Panc1 (cell line): ENCODE measurements around the gene PEPD. TPM values are rescaled to one million over a fixed set of nuclear protein-coding genes. Genes with fewer than 3 reads are reported as not detected.

Source experiments
- ATAC-seq: fragments of 200-7000 bp; cut with Tn5 transposase; 2 replicates; pipeline ENCODE4 v1.9.1; 2020; ENCODE audit warnings: mild to moderate bottlenecking, moderate library complexity
- BruUV-seq: library from RNA; stranded (reverse); fragments of 400-500 nt; replicated peaks from 2 replicates; lab custom pipeline; 2021; lab: Mats Ljungman, UMichigan
- CTCF ChIA-PET: fragments of 300-600 bp; sonication (Branson Sonifier 250); formaldehyde crosslinking; loops from one replicate; lab custom pipeline; 2022; ENCODE audit warnings: antibody characterized with exemption; lab: Charles Lee
- POLR2A ChIA-PET: fragments of 300-600 bp; sonication (Branson Sonifier 250); formaldehyde crosslinking; loops from one replicate; lab custom pipeline; 2022; ENCODE audit warnings: antibody characterized with exemption; lab: Charles Lee
- DNase-seq: peaks from one replicate; pipeline ENCODE4 v3.0.0-alpha.2; 2010; ENCODE audit warnings: low read depth, low spot score
- H3K27ac ChIP-seq: 2 replicates; pipeline ENCODE4 v1.5.1; 2011; ENCODE audit warnings: mild to moderate bottlenecking, low read length, inconsistent platforms
- H3K27me3 ChIP-seq: fragments of 200-500 bp; sonication (Bioruptor generic); 2 replicates; pipeline ENCODE4 v1.6.0; 2014; ENCODE audit warnings: low read length, inconsistent platforms; ENCODE audit not compliant: control insufficient read depth, insufficient read depth
- H3K36me3 ChIP-seq: fragments of 200-500 bp; sonication (Bioruptor generic); 2 replicates; pipeline ENCODE4 v1.5.1; 2014; ENCODE audit warnings: inconsistent platforms, mild to moderate bottlenecking, low read length, moderate library complexity; ENCODE audit not compliant: control insufficient read depth, insufficient read depth
- H3K4me1 ChIP-seq: 2 replicates; pipeline ENCODE4 v1.5.1; 2011; ENCODE audit warnings: inconsistent platforms, mild to moderate bottlenecking, low read length, moderate library complexity; ENCODE audit not compliant: control insufficient read depth, insufficient read depth
- H3K4me3 ChIP-seq, 2 experiments: 2 replicates each; pipeline ENCODE4 v1.5.1; 2011 to 2012; ENCODE audit warnings: low read depth in 2 of 2, low read length in 2 of 2, mild to moderate bottlenecking in 2 of 2, inconsistent platforms in 1 of 2, moderate library complexity in 1 of 2
- H3K9me3 ChIP-seq: fragments of 200-500 bp; sonication (Bioruptor generic); 2 replicates; pipeline ENCODE4 v1.5.1; 2014; ENCODE audit warnings: low read depth, mild to moderate bottlenecking, inconsistent platforms, low read length, moderate library complexity; ENCODE audit not compliant: control insufficient read depth, insufficient read depth
- POLR2AphosphoS5 ChIP-seq: IDR thresholded peaks from 2 replicates; pipeline ENCODE4 v1.6.1; 2012; ENCODE audit warnings: mild to moderate bottlenecking, low read depth, low read length, moderate library complexity
- REST ChIP-seq, 2 experiments: IDR thresholded peaks; 2 replicates each; pipeline ENCODE4 v1.6.1; 2011 to 2012; ENCODE audit warnings: low read depth in 2 of 2, control low read depth in 1 of 2, low read length in 1 of 2, mild to moderate bottlenecking in 1 of 2, moderate library complexity in 1 of 2; ENCODE audit not compliant: insufficient read depth in 1 of 2
- SIN3A ChIP-seq: IDR thresholded peaks from 2 replicates; pipeline ENCODE4 v1.6.1; 2012; ENCODE audit warnings: low read depth, mild to moderate bottlenecking, low read length, moderate library complexity, borderline replicate concordance; ENCODE audit not compliant: insufficient read depth
- TCF7L2 ChIP-seq: IDR thresholded peaks from 2 replicates; pipeline ENCODE4 v1.6.1; 2011; ENCODE audit warnings: mild to moderate bottlenecking, low read depth, low read length, inconsistent platforms
- in situ Hi-C: cut with HindIII; loops from 2 replicates; pipeline ENCODE4 v1.10.0; 2016; ENCODE audit warnings: low sequenced_read_pairs, low pct_unique_long_range_greater_than_20kb
- intact Hi-C: fragments of 100-400 bp; cut with micrococcal nuclease; formaldehyde crosslinking; loops from one replicate; pipeline ENCODE4 v1.10.0; 2022; ENCODE audit not compliant: unreplicated experiment
- total RNA-seq: library from RNA; stranded (reverse); gene quantifications from one replicate; pipeline ENCODE4 v1.2.1, GENCODE V29; 2021; ENCODE audit not compliant: unreplicated experiment
- TF ChIP-seq, protein P1 (sequence below): fragments of 450-650 bp; IDR thresholded peaks from 2 replicates; pipeline ENCODE4 v1.5.1; 2017; ENCODE audit warnings: mild to moderate bottlenecking

Gene PEPD
- total RNA-seq, 1 experiment from 2014 or later = 102 TPM

- TF ChIP-seq REST (IDR thresholded peaks at IDR 0.05; ENCODE audit: insufficient read depth in 1 of 2, low read depth in 2 of 2, low read length in 1 of 2) = no peak
- TF ChIP-seq SIN3A = no peak
- TF ChIP-seq, protein P1, sequence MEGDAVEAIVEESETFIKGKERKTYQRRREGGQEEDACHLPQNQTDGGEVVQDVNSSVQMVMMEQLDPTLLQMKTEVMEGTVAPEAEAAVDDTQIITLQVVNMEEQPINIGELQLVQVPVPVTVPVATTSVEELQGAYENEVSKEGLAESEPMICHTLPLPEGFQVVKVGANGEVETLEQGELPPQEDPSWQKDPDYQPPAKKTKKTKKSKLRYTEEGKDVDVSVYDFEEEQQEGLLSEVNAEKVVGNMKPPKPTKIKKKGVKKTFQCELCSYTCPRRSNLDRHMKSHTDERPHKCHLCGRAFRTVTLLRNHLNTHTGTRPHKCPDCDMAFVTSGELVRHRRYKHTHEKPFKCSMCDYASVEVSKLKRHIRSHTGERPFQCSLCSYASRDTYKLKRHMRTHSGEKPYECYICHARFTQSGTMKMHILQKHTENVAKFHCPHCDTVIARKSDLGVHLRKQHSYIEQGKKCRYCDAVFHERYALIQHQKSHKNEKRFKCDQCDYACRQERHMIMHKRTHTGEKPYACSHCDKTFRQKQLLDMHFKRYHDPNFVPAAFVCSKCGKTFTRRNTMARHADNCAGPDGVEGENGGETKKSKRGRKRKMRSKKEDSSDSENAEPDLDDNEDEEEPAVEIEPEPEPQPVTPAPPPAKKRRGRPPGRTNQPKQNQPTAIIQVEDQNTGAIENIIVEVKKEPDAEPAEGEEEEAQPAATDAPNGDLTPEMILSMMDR = no peak
- no peak for TF ChIP-seq TCF7L2
- no peak for TF ChIP-seq POLR2AphosphoS5
- intact Hi-C loops = loop anchor here (5.0 kb wide), 1 partner anchor 158 kb away; no protein-coding TSS in a partner anchor
- Histone ChIP-seq H3K9me3 (no peaks in the 10 kb centered on the region), H3K27ac (no peak overlapping the region), H3K4me3 (no peak overlapping the region), H3K4me1 (peaks cover 48% of the 10 kb centered on the region), H3K27me3 (no peaks in the 10 kb centered on the region), H3K36me3 (no peaks in the 10 kb centered on the region)
- in situ Hi-C loops = no loop called here
- DNase-seq (no peak), ATAC-seq (no peak; the same call in 1 of the 2 replicates)
- no TSS peak for BruUV-seq
- CTCF ChIA-PET = interaction anchor here (0.5 kb wide), 1 partner anchor 13 kb away, joined by 3 read pairs; no protein-coding TSS in a partner anchor
- POLR2A ChIA-PET = no interaction called here
Measured at GRCh38 chr19:33394723-33395560, 126.6 kb downstream of the PEPD start.

DNA sequence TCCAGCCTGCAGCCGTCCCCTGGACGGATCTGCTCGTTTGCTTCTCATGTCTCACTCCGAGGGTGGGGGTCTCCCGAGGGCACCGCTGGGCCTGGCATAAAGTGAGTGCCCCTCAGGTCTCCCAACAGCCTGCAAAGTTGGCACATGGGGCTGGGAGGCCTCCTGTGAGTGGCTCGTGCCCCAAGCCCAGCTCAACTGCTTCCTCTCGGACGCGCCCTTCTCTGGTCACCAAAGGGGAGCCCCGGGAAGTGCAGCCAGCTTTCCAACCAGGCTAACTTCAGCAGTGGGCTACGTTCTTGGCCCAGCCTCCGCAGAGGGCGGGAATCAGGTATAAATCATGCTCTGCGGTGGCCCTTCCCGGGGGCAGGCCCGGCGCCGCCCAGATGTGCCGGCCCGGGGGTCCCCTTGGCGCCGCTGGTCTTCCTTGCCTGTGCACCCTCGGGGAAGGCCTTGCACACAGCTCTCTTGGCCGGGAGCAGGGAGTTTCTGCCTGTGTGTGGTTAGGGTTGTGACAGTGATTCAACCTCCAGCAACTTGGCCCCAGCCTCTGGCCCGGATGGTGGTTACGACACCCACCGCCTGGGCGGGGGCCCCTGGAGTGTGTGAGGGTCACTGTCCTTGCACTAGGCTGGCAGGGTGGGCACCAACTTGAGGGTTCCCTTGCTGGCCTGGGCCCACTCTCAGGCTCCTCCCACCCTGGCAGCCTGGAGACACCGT lies 127.4 kb downstream of the PEPD start:
- BruUV-seq = no TSS peak
- TF ChIP-seq TCF7L2 (no peak), POLR2AphosphoS5 (no peak), SIN3A (no peak), REST (IDR thresholded peaks at IDR 0.05; ENCODE audit: insufficient read depth in 1 of 2, low read depth in 2 of 2, low read length in 1 of 2) (no peak)
- TF ChIP-seq, protein P1 = no peak
- H3K36me3 ChIP-seq = no peaks in the 10 kb centered on the region
- intact Hi-C loops = loop anchor here (5.0 kb wide), 1 partner anchor 157 kb away; no protein-coding TSS in a partner anchor
- no peak for DNase-seq
- ATAC-seq = peak; percentile 31
- H3K9me3 ChIP-seq = no peaks in the 10 kb centered on the region
- in situ Hi-C loops = no loop called here
- H3K27ac ChIP-seq = no peak overlapping the region
- POLR2A ChIA-PET = interaction anchor here (0.5 kb wide), 1 partner anchor 157 kb away, joined by 6 read pairs; no protein-coding TSS in a partner anchor
- no peak overlapping the region for H3K4me3 ChIP-seq
- CTCF ChIA-PET = interaction anchor here (0.5 kb wide), 1 partner anchor 12 kb away, joined by 3 read pairs; no protein-coding TSS in a partner anchor
- H3K27me3 ChIP-seq = no peaks in the 10 kb centered on the region
- peaks cover 48% of the 10 kb centered on the region for H3K4me1 ChIP-seq
